Endothelial cell of umbilical vein (primary cell): ENCODE results near the gene JUP. TPM values are rescaled to one million over a fixed set of nuclear protein-coding genes. Genes with fewer than 3 reads are reported as not detected.

ENCODE experiments used
- BruUV-seq: library from RNA; stranded (reverse); fragments of 400-500 nt; replicated peaks from 2 replicates; lab custom pipeline; 2021; lab: Mats Ljungman, UMichigan
- CTCF ChIA-PET: fragments of 300-600, 350-600 bp; sonication (Branson Sonifier 250); formaldehyde crosslinking; loops from one replicate; lab custom pipeline; 2021; ENCODE audit warnings: antibody characterized with exemption, inconsistent platforms; lab: Charles Lee
- POLR2A ChIA-PET: fragments of 300-600, 350-600 bp; sonication (Branson Sonifier 250); formaldehyde crosslinking; loops from one replicate; lab custom pipeline; 2021; ENCODE audit warnings: antibody characterized with exemption, inconsistent platforms; lab: Charles Lee
- DNase-seq: peaks from one replicate; pipeline ENCODE4 v3.0.0-alpha.2; 2011; ENCODE audit warnings: low read depth, low spot score
- FAIRE-seq: peaks from 2 replicates; lab custom pipeline; 2011; peaks lifted over from hg19 to GRCh38; lab: Jason Lieb, UNC
- H2AFZ ChIP-seq: 2 replicates; pipeline ENCODE4 v1.6.0; 2012; ENCODE audit warnings: low read depth, low read length, control low read depth, inconsistent platforms
- H3K27ac ChIP-seq: 2 replicates; pipeline ENCODE4 v1.5.1; 2011; ENCODE audit warnings: low read depth, mild to moderate bottlenecking, control low read depth, low read length, moderate library complexity; ENCODE audit not compliant: insufficient read depth
- H3K27me3 ChIP-seq, 2 experiments: 2 replicates each; pipeline versions ENCODE4 v1.6.0 to v1.6.1; 2011; ENCODE audit warnings: low read length in 2 of 2, mixed read lengths in 1 of 2; ENCODE audit not compliant: control insufficient read depth in 2 of 2, insufficient read depth in 2 of 2
- H3K36me3 ChIP-seq, 2 experiments: 2 replicates in 1 of 2; 3 replicates in 1 of 2; pipeline ENCODE4 v1.5.1; 2011; ENCODE audit warnings: low read length in 2 of 2, mild to moderate bottlenecking in 1 of 2, moderate library complexity in 1 of 2; ENCODE audit not compliant: control insufficient read depth in 2 of 2, insufficient read depth in 2 of 2; ENCODE audit errors: extremely low read depth in 1 of 2
- H3K4me1 ChIP-seq: 3 replicates; pipeline ENCODE4 v1.5.1; 2011; ENCODE audit warnings: mild to moderate bottlenecking, low read length; ENCODE audit not compliant: control insufficient read depth, insufficient read depth; ENCODE audit errors: extremely low read depth
- H3K4me2 ChIP-seq: 2 replicates; pipeline ENCODE4 v1.6.1; 2011; ENCODE audit warnings: low read length, control low read depth, mixed read lengths; ENCODE audit not compliant: insufficient read depth
- H3K4me3 ChIP-seq, 3 experiments: fragments of 200-600 bp in 1 of 3; sonication (generic), shearing (Covaris generic) in 1 of 3; replicated peaks in 1 of 3; 2 replicates each; pipeline ENCODE4 v1.5.1; 2011 to 2016; ENCODE audit warnings: control low read depth in 3 of 3, low read length in 3 of 3, mild to moderate bottlenecking in 2 of 3, inconsistent platforms in 1 of 3, low read depth in 1 of 3, moderate library complexity in 1 of 3; ENCODE audit not compliant: insufficient read depth in 1 of 3
- H3K79me2 ChIP-seq: 2 replicates; pipeline ENCODE4 v1.6.0; 2012; ENCODE audit warnings: low read length, inconsistent platforms; ENCODE audit not compliant: control insufficient read depth, insufficient read depth
- H3K9ac ChIP-seq: replicated peaks from 2 replicates; pipeline ENCODE3; 2011; ENCODE audit warnings: low read length, control low read depth; ENCODE audit not compliant: insufficient read depth; ENCODE audit errors: extremely low read depth
- H3K9me1 ChIP-seq: replicated peaks from 3 replicates; pipeline ENCODE4 v1.6.0; 2011; ENCODE audit warnings: mild to moderate bottlenecking, low read length; ENCODE audit not compliant: control insufficient read depth, insufficient read depth; ENCODE audit errors: extremely low read depth
- H3K9me3 ChIP-seq: replicated peaks from 2 replicates; pipeline ENCODE4 v1.5.1; 2012; ENCODE audit warnings: low read length, inconsistent platforms; ENCODE audit not compliant: control insufficient read depth, insufficient read depth
- H4K20me1 ChIP-seq: replicated peaks from 2 replicates; pipeline ENCODE3; 2011; ENCODE audit warnings: mild to moderate bottlenecking, low read length; ENCODE audit not compliant: control insufficient read depth, insufficient read depth; ENCODE audit errors: extremely low read depth
- MAX ChIP-seq: IDR thresholded peaks from 2 replicates; pipeline ENCODE4 v1.6.1; 2011; ENCODE audit not compliant: insufficient read depth, insufficient read length
- MYC ChIP-seq: IDR thresholded peaks from one replicate; pipeline ENCODE4 v1.6.1; 2011; ENCODE audit warnings: mild to moderate bottlenecking, low read depth, low read length
- POLR2A ChIP-seq: IDR thresholded peaks from 2 replicates; pipeline ENCODE4 v1.6.1; 2012; ENCODE audit warnings: low read depth, mild to moderate bottlenecking, control low read depth, low read length
- POLR2AphosphoS5 ChIP-seq: IDR thresholded peaks from 2 replicates; pipeline ENCODE4 v1.6.1; 2012; ENCODE audit warnings: low read depth, mild to moderate bottlenecking, control low read depth, low read length, moderate library complexity; ENCODE audit not compliant: insufficient read depth
- dilution Hi-C: fragments of 300-500 bp; cut with MboI; formaldehyde crosslinking; loops from one replicate; pipeline ENCODE4 v1.15.0; 2019; ENCODE audit warnings: low sequenced_read_pairs; ENCODE audit not compliant: extremely low pct_ligation_motif_present
- intact Hi-C: fragments of 100-400 bp; cut with micrococcal nuclease; formaldehyde crosslinking; loops from one replicate; pipeline ENCODE4 v1.10.0; 2022
- polyA plus RNA-seq, 4 experiments: library from polyadenylated mRNA; depleted of rRNA in 3 of 4; stranded (reverse) in 3 of 4; unstranded in 1 of 4; fragments of >200 nt; gene quantifications; 2 replicates each; pipeline versions ENCODE4 v1.2.1 to v1.2.3, GENCODE V29; 2011 to 2012; ENCODE audit warnings: missing spikeins in 1 of 4
- total RNA-seq: library from RNA; stranded (reverse); gene quantifications from 2 replicates; pipeline ENCODE4 v1.2.3, GENCODE V29; 2021

Gene JUP
- total and polyA plus RNA-seq, 2 donors (not counting 3 experiments of a cell fraction or from before 2014, with no cell fraction given), result 98.0 to 171 TPM

GRCh38 chr17:41812381-41813151, 26.1 kb upstream of the JUP start, which contains the start of gene FKBP10:
TSS of gene FKBP10 (plus strand) at chr17:41813004. CDS start at chr17:41813035, 31 bp downstream.
- Histone ChIP-seq H3K36me3 (peaks cover 0 to 2% of the 10 kb centered on the region in 2 experiments), H3K79me2 (peaks cover 31% of the 10 kb centered on the region), H3K9ac (peak within 1 kb of the TSS; percentile 74), H4K20me1 (no peaks in the 10 kb centered on the region), H3K9me3 (no peaks in the 10 kb centered on the region), H2AFZ (peak within 1 kb of the TSS; percentile 94), H3K4me2 (peak within 1 kb of the TSS; percentile 80), H3K4me1 (peaks cover 26% of the 10 kb centered on the region), H3K27ac (peak within 1 kb of the TSS; percentile 46), H3K4me3 (peak within 1 kb of the TSS; percentile 51 to 81 (median 78)), H3K9me1 (no peaks in the 10 kb centered on the region), H3K27me3 (no peaks in the 10 kb centered on the region)
- DNase-seq, result peak; percentile 79
- dilution Hi-C loops, result no loop called here
- intact Hi-C loops, result loop anchor here (1.0 to 5.0 kb wide), 3 partner anchors 35 to 145 kb away; partner anchors contain the start of gene KLHL11
- no TSS peak for BruUV-seq
- POLR2A ChIA-PET, result interaction anchor here (1.0 to 1.9 kb wide), 3 partner anchors 26 to 53 kb away, joined by 3 to 6 read pairs (median 3); partner anchors contain the start of genes JUP and KLHL11
- FAIRE-seq, result peak; percentile 82
- TF ChIP-seq POLR2A, result no peak
- TF ChIP-seq POLR2AphosphoS5, result peak; percentile 45
- TF ChIP-seq MAX, result peak; percentile 61
- peak; percentile 98 for TF ChIP-seq MYC
- CTCF ChIA-PET, result interaction anchor here (1.0 to 2.8 kb wide), 7 partner anchors 16 to 117 kb away, joined by 3 to 17 read pairs (median 6); partner anchors contain the start of gene KLHL11
